Osteoblast (primary cell): ENCODE results near the gene MEOX2. TPM values are rescaled to one million over a fixed set of nuclear protein-coding genes. Genes with fewer than 3 reads are reported as not detected.

Source experiments
- DNase-seq: peaks from one replicate; pipeline ENCODE4 v3.0.0; 2011; ENCODE audit warnings: low spot score, mixed read lengths; ENCODE audit not compliant: insufficient read length; ENCODE audit errors: missing footprints
- H2AFZ ChIP-seq: 2 replicates; pipeline ENCODE4 v1.6.0; 2011; ENCODE audit warnings: mild to moderate bottlenecking, low read length
- H3K27ac ChIP-seq: 2 replicates; pipeline ENCODE4 v1.5.1; 2011; ENCODE audit warnings: mild to moderate bottlenecking, low read depth, low read length, moderate library complexity
- H3K27me3 ChIP-seq: 2 replicates; pipeline ENCODE4 v1.6.0; 2012; ENCODE audit warnings: mild to moderate bottlenecking, control low read depth, inconsistent platforms, low read length, moderate library complexity; ENCODE audit not compliant: insufficient read depth
- H3K36me3 ChIP-seq: 2 replicates; pipeline ENCODE4 v1.5.1; 2011; ENCODE audit warnings: mild to moderate bottlenecking, low read length, control low read depth, moderate library complexity; ENCODE audit not compliant: insufficient read depth
- H3K4me1 ChIP-seq: 2 replicates; pipeline ENCODE4 v1.5.1; 2011; ENCODE audit warnings: mild to moderate bottlenecking, low read length, control low read depth, moderate library complexity; ENCODE audit not compliant: insufficient read depth
- H3K4me2 ChIP-seq: 2 replicates; pipeline ENCODE4 v1.6.0; 2011; ENCODE audit warnings: mild to moderate bottlenecking, low read length; ENCODE audit not compliant: insufficient read depth
- H3K4me3 ChIP-seq: fragments of 200-600 bp; sonication (generic); 3 replicates; pipeline ENCODE4 v1.5.1; 2012; ENCODE audit warnings: mild to moderate bottlenecking, low read length, inconsistent platforms; ENCODE audit not compliant: insufficient read depth
- H3K79me2 ChIP-seq: 2 replicates; pipeline ENCODE4 v1.6.0; 2012; ENCODE audit warnings: mild to moderate bottlenecking, low read length, control low read depth, inconsistent platforms; ENCODE audit not compliant: insufficient read depth
- H3K9me3 ChIP-seq: 2 replicates; pipeline ENCODE4 v1.5.1; 2011; ENCODE audit warnings: low read depth, low read length, control low read depth
- H4K20me1 ChIP-seq: 2 replicates; pipeline ENCODE4 v1.6.0; 2012; ENCODE audit warnings: mild to moderate bottlenecking, low read length, control low read depth; ENCODE audit not compliant: insufficient read depth
- CTCF ChIP-seq: IDR thresholded peaks from 2 replicates; pipeline ENCODE4 v1.5.1; 2011; ENCODE audit warnings: mild to moderate bottlenecking, low read depth, low read length, moderate library complexity; ENCODE audit errors: extremely low read depth
- total RNA-seq: library from RNA; depleted of rRNA; stranded (reverse); fragments of >200 nt; gene quantifications from 2 replicates; pipeline ENCODE4 v1.2.3, GENCODE V29; 2012

Gene MEOX2
- total RNA-seq, 1 donor = 4.7 TPM

- Histone ChIP-seq H3K9me3 (no peaks in the 10 kb centered on the region), H3K79me2 (peaks cover 20% of the 10 kb centered on the region), H3K4me1 (peaks cover 11% of the 10 kb centered on the region), H2AFZ (no peak overlapping the region), H3K4me2 (peak overlapping the region; percentile 95), H3K27ac (peak overlapping the region; percentile 42), H3K27me3 (peaks cover 8% of the 10 kb centered on the region), H3K36me3 (no peaks in the 10 kb centered on the region), H3K4me3 (peak overlapping the region; percentile 4), H4K20me1 (no peaks in the 10 kb centered on the region)
- TF ChIP-seq CTCF = no peak
- no peak for DNase-seq
Measured at GRCh38 chr7:15682751-15683245, 3.7 kb downstream of the MEOX2 start.

- Histone ChIP-seq H2AFZ (no peak overlapping the region), H3K4me2 (peak overlapping the region; percentile 95), H3K36me3 (no peaks in the 10 kb centered on the region), H3K4me3 (no peak overlapping the region), H3K9me3 (no peaks in the 10 kb centered on the region), H3K27ac (peak overlapping the region; percentile 48), H3K79me2 (peaks cover 23% of the 10 kb centered on the region), H3K4me1 (peaks cover 11% of the 10 kb centered on the region), H4K20me1 (no peaks in the 10 kb centered on the region), H3K27me3 (peaks cover 2% of the 10 kb centered on the region)
- no peak for TF ChIP-seq CTCF
- no peak for DNase-seq
Measured at GRCh38 chr7:15682111-15682510, 4.4 kb downstream of the MEOX2 start.

GRCh38 chr7:15681631-15682030, 4.9 kb downstream of the MEOX2 start:
- no peaks in the 10 kb centered on the region for H3K27me3 ChIP-seq
- no peak for TF ChIP-seq CTCF
- H3K4me2 ChIP-seq = peak overlapping the region; percentile 34
- H3K27ac ChIP-seq = peak overlapping the region; percentile 48
- no peak overlapping the region for H2AFZ ChIP-seq
- DNase-seq = peak; percentile 6
- H3K4me3 ChIP-seq = no peak overlapping the region
- peaks cover 7% of the 10 kb centered on the region for H3K4me1 ChIP-seq
- H3K36me3 ChIP-seq = no peaks in the 10 kb centered on the region
- H3K9me3 ChIP-seq = no peaks in the 10 kb centered on the region
- no peaks in the 10 kb centered on the region for H4K20me1 ChIP-seq
- H3K79me2 ChIP-seq = peaks cover 23% of the 10 kb centered on the region

GRCh38 chr7:15681186-15681585, 5.3 kb downstream of the MEOX2 start:
- Histone ChIP-seq H3K4me2 (peak overlapping the region; percentile 34), H3K4me3 (no peak overlapping the region)
- DNase-seq = no peak

More at GRCh38 chr7:15681186-15681585, 5.3 kb downstream of the MEOX2 start:
- no peaks in the 10 kb centered on the region for H4K20me1 ChIP-seq
- no peak for TF ChIP-seq CTCF
- no peak overlapping the region for H2AFZ ChIP-seq
- no peaks in the 10 kb centered on the region for H3K36me3 ChIP-seq
- H3K9me3 ChIP-seq = no peaks in the 10 kb centered on the region
- H3K27me3 ChIP-seq = no peaks in the 10 kb centered on the region
- peaks cover 23% of the 10 kb centered on the region for H3K79me2 ChIP-seq
- H3K27ac ChIP-seq = no peak overlapping the region
- peaks cover 7% of the 10 kb centered on the region for H3K4me1 ChIP-seq
